ENCODE data around the gene C8G. TPM values are rescaled to one million over a fixed set of nuclear protein-coding genes. Genes with fewer than 3 reads are reported as not detected.

Gene C8G
- total RNA-seq, 1 donor from 2014 or later = 0.88 TPM

Other genes with a start within 250 kb of the C8G start
- gene DIPK1B, start 232.7 kb upstream of the C8G start, total RNA-seq = not detected in 2 replicates
- gene LCN10, start 202.3 kb upstream of the C8G start, total RNA-seq = not detected in 2 replicates
- gene LCN6, start 196.7 kb upstream of the C8G start, total RNA-seq = not detected in 2 replicates
- gene LCN8, start 187.0 kb upstream of the C8G start, total RNA-seq = 0.21 TPM in 1 of 2 replicates, not detected in the other
- not detected in 2 replicates for gene LCN15, start 180.7 kb upstream of the C8G start, total RNA-seq
- 63.9 and 81.6 TPM in 2 replicates for gene TMEM141, start 153.9 kb upstream of the C8G start, total RNA-seq
- 0.70 and 3.4 TPM in 2 replicates for gene CCDC183, start 148.9 kb upstream of the C8G start, total RNA-seq
- gene RABL6, start 137.3 kb upstream of the C8G start, total RNA-seq = 94.2 and 122 TPM in 2 replicates
- gene AJM1, start 102.8 kb upstream of the C8G start, total RNA-seq = 2.7 and 6.5 TPM in 2 replicates
- gene PHPT1, start 95.8 kb upstream of the C8G start, total RNA-seq = 106 and 131 TPM in 2 replicates
- 2.9 and 3.4 TPM in 2 replicates for gene MAMDC4, start 92.9 kb upstream of the C8G start, total RNA-seq
- gene EDF1, start 78.9 kb upstream of the C8G start, total RNA-seq = 353 and 413 TPM in 2 replicates
- gene TRAF2, start 58.7 kb upstream of the C8G start, total RNA-seq = 7.0 and 31.0 TPM in 2 replicates
- gene FBXW5, start 505 bp upstream of the C8G start, total RNA-seq = 170 and 196 TPM in 2 replicates
- 0.10 and 0.27 TPM in 2 replicates for gene LCN12, start 7.0 kb downstream of the C8G start, total RNA-seq
- gene PTGDS, start 32.3 kb downstream of the C8G start, total RNA-seq = 126 and 177 TPM in 2 replicates
- 5.0 and 13.8 TPM in 2 replicates for gene LCNL1, start 37.8 kb downstream of the C8G start, total RNA-seq
- 57.3 and 67.3 TPM in 2 replicates for gene PAXX, start 47.2 kb downstream of the C8G start, total RNA-seq
- not detected in 2 replicates for gene CLIC3, start 51.3 kb downstream of the C8G start, total RNA-seq
- gene ABCA2, start 83.0 kb downstream of the C8G start, total RNA-seq = 21.1 and 26.3 TPM in 2 replicates
- not detected in 2 replicates for gene FUT7, start 86.8 kb downstream of the C8G start, total RNA-seq
- gene NPDC1, start 100.9 kb downstream of the C8G start, total RNA-seq = 4.8 TPM in 2 replicates
- 0.13 and 0.68 TPM in 2 replicates for gene ENTPD2, start 108.8 kb downstream of the C8G start, total RNA-seq
- 1.9 and 4.7 TPM in 2 replicates for gene SAPCD2, start 125.3 kb downstream of the C8G start, total RNA-seq
- 40.2 and 46.4 TPM in 2 replicates for gene UAP1L1, start 132.3 kb downstream of the C8G start, total RNA-seq
- gene MAN1B1, start 141.7 kb downstream of the C8G start, total RNA-seq = 75.5 and 76.6 TPM in 2 replicates
- 132 and 142 TPM in 2 replicates for gene DPP7, start 169.5 kb downstream of the C8G start, total RNA-seq
- gene GRIN1, start 193.9 kb downstream of the C8G start, total RNA-seq = 0.05 TPM in 1 of 2 replicates, not detected in the other
- gene LRRC26, start 224.8 kb downstream of the C8G start, total RNA-seq = not detected in 2 replicates
- gene TMEM210, start 226.8 kb downstream of the C8G start, total RNA-seq = not detected in 2 replicates
- 28.7 and 30.6 TPM in 2 replicates for gene ANAPC2, start 243.3 kb downstream of the C8G start, total RNA-seq
- 143 and 158 TPM in 2 replicates for gene SSNA1, start 243.4 kb downstream of the C8G start, total RNA-seq